Activated CD4-positive, alpha-beta T cell treated with anti-CD3 and anti-CD28 coated beads, Interleukin-2, amount 50 U/mL, for 16 hours (primary cell): ENCODE results near the gene PCDHGA7.
"Not testable (repeated sequence)": the region's sequence is repeated elsewhere in the genome, so short reads cannot be mapped to it uniquely, and the experiment has no call there.

Experiments used
- DNase-seq: peaks from one replicate; pipeline ENCODE4 v3.0.0-alpha.2; 2020

The PCDHGA7 gene

DNA sequence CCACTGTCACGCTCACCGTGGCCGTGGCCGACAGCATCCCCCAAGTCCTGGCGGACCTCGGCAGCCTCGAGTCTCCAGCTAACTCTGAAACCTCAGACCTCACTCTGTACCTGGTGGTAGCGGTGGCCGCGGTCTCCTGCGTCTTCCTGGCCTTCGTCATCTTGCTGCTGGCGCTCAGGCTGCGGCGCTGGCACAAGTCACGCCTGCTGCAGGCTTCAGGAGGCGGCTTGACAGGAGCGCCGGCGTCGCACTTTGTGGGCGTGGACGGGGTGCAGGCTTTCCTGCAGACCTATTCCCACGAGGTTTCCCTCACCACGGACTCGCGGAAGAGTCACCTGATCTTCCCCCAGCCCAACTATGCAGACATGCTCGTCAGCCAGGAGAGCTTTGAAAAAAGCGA lies 50.2 kb downstream of the PCDHGA7 start:
- DNase-seq: not testable (repeated sequence)

DNA sequence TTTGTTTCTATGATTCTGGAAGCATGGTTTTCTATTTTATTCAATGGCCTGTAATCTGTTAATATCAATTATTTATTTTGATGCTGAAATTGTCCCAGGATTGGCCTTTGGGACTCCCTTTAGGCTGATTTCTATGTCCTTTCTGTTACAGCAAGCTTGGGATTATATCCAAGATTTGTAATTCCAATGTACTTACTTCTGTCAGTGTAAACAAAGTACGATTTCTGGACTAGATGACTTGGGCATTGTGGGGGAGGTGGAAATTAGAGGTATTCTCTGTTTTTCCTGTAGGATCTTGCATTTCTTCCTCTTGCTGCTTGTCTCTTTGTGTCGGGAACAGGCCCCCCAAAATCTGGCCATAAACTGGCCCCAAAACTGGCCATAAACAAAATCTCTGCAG lies 51.5 kb downstream of the PCDHGA7 start:
- DNase-seq: no peak
